EL (cell line): ENCODE results near the gene CDKL1.

ENCODE experiments used
- DNase-seq: peaks from one replicate; pipeline ENCODE4 v3.0.0-alpha.2; 2016

Gene CDKL1

GRCh38 chr14:50355692-50356091, 41.0 kb downstream of the CDKL1 start:
- no peak for DNase-seq

GRCh38 chr14:50354527-50354926, 42.2 kb downstream of the CDKL1 start:
- DNase-seq: no peak

- DNase-seq: peak; percentile 54
Measured at GRCh38 chr14:50353126-50353525, 43.6 kb downstream of the CDKL1 start.

GRCh38 chr14:50352584-50352983, 44.1 kb downstream of the CDKL1 start:
- no peak for DNase-seq

- peak; percentile 89 for DNase-seq
Measured at GRCh38 chr14:50350975-50351374, 45.7 kb downstream of the CDKL1 start.

- no peak for DNase-seq
Measured at GRCh38 chr14:50348933-50349332, 47.7 kb downstream of the CDKL1 start.

GRCh38 chr14:50347521-50347920, 49.2 kb downstream of the CDKL1 start:
- peak; percentile 71 for DNase-seq

- DNase-seq: no peak
Measured at GRCh38 chr14:50345846-50346422, 50.7 kb downstream of the CDKL1 start.

- DNase-seq: peak; percentile 56
Measured at GRCh38 chr14:50344876-50345563, 51.7 kb downstream of the CDKL1 start.

GRCh38 chr14:50344116-50344775, 52.4 kb downstream of the CDKL1 start:
- DNase-seq: peak; percentile 55

- DNase-seq: no peak
Measured at GRCh38 chr14:50343434-50343833, 53.2 kb downstream of the CDKL1 start.

- peak; percentile 83 for DNase-seq
Measured at GRCh38 chr14:50342221-50343078, 54.2 kb downstream of the CDKL1 start.

- no peak for DNase-seq
Measured at GRCh38 chr14:50340963-50341362, 55.7 kb downstream of the CDKL1 start.

- no peak for DNase-seq
Measured at GRCh38 chr14:50340045-50340444, 56.6 kb downstream of the CDKL1 start.

GRCh38 chr14:50339178-50339804, 57.4 kb downstream of the CDKL1 start:
- DNase-seq: no peak

- no peak for DNase-seq
Measured at GRCh38 chr14:50338587-50338986, 58.1 kb downstream of the CDKL1 start.

- peak; percentile 27 for DNase-seq
Measured at GRCh38 chr14:50335989-50336824, 60.5 kb downstream of the CDKL1 start.

GRCh38 chr14:50335389-50335788, 61.3 kb downstream of the CDKL1 start:
- DNase-seq: peak; percentile 11

GRCh38 chr14:50334211-50334610, 62.5 kb downstream of the CDKL1 start:
- no peak for DNase-seq

GRCh38 chr14:50333014-50333509, 63.6 kb downstream of the CDKL1 start:
- DNase-seq: peak; percentile 86

- no peak for DNase-seq
Measured at GRCh38 chr14:50331596-50331995, 65.1 kb downstream of the CDKL1 start.
